ENCODE measurements around the gene CUL5.
"Not testable (repeated sequence)": the region's sequence is repeated elsewhere in the genome, so short reads cannot be mapped to it uniquely, and the experiment has no call there.

CUL5 gene

DNA sequence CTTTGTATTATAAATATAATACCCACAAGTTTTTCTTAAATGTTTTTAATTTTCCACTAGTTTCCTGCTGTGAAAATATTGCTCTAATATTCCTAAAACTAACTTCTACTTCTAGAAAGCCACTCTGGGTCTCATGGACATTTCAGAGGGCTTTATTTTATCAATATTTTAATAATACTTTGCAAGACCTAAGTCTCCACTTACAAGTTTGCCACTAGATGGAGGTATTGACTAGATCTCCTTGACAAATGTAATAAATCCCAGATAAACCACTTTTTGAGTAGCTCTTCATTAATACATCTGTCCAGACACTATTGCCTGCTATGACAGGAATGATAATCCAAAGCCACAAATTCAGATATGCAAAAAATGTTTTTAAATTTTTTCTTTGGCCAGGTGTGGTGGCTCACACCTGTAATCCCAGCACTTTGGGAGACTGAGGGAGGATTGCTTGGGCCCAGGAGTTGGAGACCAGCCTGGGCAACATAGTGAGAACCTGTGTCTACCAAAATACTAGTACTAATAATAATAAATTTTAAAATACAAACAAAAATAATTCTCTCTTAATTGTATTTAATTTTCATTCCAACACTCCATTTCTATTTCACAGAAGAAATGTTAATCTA is 109.2 kb downstream of the CUL5 start:
- peak; percentile 67 for DNase-seq

DNA sequence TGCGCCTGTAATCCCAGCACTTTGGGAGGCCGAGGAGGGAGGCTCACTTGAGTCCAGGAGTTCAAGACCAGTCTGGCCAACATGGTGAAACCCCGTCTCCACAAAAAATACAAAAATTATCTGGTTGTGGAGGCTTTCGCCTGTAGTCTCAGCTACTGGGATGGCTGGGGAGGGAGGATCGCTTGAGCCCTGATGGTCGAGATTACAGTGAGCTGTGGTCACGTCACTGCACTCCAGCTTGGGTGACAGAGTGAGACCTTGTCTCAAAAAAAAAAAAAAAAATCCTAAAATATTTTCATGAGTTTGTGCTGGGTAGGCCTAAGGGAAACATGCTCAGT is 112.2 kb downstream of the CUL5 start:
- DNase-seq: not testable (repeated sequence)

DNA sequence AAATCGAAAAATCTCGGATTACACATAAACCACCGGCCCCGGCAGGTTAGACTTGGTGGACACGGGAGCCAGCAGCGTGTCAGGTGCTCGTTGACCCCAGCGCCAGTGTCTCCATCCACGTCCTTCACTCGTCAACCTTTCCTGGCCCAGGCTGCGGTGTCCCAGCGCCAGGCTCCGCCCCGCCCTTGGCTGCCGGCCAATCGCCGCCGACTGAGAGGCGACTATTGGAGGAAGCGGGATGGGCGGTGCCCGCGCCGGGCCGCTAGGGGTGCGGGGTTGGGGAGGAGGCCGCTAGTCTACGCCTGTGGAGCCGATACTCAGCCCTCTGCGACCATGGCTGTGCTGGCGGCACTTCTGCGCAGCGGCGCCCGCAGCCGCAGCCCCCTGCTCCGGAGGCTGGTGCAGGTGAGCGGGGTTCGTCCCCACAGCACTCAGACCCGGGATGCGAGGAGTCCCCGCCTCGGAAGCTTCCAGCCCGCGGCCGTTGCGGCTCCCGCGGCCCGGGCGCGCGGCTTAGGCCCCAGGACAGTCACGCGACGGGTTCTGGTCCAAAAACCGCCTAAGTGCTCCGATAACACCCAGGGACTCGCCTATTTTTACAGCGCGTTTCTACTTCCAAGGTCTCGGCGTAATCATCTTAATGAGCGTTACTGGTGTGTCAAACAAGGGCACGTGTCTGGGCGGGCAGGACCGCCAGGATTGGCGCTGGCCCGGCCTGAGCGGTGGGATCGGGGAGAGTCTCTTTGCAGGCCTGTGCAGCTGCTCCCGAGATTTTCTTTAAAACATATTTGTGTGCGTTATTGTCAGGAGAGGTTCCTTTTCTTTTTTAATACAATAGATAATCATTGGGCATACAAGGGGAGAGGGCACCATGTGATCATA is 112.8 kb downstream of the CUL5 start, which contains the start of gene ACAT1:
ACAT1 (plus strand) TSS at position 294 of the 882 bp plus-strand sequence; CDS start at position 334, 40 bp downstream.
- DNase-seq: peak; percentile 97

DNA sequence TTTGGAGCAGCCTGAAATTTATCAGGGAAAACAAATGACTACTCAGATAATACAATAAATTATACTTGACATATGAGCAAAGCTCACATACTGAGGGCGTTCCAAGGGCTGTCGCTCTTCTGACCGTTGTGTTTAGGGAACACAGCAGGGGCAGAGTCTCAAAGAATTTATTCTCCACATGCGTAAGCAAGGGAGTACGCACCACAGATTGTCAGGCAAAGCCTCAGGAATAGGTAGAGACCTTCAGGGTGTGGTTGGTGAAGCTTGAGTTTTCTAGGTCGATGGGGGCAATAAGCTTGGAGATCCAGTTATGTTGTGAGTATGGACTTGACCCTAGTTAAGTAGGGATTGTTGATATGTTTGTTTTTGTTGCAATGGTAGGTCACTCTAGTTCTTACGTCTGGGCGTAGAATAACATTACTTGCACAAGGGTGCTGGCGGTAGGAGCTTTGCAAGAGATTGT is 113.5 kb downstream of the CUL5 start:
- DNase-seq: peak; percentile 81

DNA sequence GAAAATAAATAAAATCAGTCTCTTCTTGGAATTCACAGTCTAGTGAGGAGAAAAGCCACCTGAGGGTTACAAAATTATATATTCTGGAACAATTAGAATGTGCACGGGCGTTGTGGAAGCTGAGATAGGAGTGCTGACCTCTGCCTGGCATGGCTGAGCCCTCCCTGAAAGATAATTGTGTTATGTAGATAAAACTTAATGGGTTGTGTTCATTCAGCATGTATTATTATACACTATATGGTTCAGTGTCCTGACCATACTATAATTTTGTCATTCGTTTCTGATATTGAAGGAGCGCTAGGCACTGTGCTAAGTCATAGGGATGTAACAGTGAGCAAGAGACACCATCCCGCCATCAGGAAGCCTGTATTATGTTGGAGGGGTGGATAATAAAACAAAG is 116.4 kb downstream of the CUL5 start:
- no peak for DNase-seq

DNA sequence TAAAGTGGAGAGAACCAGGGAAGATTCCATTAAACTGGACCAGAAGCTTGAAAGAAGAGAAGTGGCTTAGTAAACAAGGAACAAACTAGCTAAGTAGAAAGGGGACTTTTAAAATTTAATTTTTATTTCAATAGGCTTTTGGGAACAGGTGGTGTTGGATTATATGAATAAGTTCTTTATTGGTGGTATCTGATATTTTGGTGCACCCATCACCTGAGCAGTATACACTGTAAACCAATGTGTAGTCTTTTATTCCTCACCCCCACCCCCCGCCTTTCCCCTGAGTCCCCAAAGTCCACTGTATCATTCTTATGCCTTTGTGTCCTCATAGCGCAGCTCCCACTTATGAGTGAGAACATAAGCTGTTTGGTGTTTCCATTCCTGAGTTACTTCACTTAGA is 120.1 kb downstream of the CUL5 start:
- no peak for DNase-seq

DNA sequence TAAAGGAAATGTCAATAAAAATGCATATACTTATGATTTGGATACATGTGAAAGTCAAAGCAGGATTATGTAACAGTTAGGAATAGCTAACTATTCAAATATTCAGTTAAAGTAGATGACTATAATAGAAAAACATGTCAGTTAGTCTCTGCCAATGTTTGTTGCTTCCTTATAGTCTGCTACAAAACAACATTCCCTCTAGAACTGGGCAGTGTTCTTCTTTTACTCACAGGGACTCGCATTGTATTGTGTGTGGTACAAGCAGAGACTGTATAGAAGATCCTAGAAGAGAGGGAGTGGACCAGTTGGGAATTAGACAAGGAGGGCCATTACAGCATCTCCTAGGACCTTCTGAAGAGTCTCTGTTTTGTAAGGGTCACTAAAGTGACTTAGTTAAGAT is 123.3 kb downstream of the CUL5 start:
- no peak for DNase-seq

DNA sequence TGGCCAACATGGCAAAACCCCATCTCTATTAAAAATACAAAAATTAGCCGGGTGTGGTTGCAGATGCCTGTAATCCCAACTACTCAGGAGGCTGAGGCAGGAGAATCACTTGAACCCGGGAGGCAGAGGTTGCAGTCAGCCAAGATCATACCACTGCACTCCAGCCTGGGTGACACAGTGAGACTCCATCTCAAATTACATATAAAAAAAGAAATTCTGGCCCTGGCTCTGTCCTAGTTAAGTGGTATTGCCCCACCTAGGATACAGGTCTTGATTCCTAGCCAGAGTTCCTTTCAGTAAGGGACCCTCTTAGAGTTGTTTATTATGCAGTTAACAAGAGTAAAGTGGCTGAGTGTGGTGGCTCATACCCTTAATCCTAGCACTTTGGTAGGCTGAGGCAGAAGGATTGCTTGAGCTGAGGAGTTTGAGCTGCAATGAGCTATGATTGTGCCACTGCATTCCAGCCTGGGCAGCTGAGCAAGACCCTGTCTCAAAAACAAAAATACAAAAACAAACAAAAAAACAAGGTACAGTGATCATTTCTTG is 124.4 kb downstream of the CUL5 start:
- DNase-seq: not testable (repeated sequence)

DNA sequence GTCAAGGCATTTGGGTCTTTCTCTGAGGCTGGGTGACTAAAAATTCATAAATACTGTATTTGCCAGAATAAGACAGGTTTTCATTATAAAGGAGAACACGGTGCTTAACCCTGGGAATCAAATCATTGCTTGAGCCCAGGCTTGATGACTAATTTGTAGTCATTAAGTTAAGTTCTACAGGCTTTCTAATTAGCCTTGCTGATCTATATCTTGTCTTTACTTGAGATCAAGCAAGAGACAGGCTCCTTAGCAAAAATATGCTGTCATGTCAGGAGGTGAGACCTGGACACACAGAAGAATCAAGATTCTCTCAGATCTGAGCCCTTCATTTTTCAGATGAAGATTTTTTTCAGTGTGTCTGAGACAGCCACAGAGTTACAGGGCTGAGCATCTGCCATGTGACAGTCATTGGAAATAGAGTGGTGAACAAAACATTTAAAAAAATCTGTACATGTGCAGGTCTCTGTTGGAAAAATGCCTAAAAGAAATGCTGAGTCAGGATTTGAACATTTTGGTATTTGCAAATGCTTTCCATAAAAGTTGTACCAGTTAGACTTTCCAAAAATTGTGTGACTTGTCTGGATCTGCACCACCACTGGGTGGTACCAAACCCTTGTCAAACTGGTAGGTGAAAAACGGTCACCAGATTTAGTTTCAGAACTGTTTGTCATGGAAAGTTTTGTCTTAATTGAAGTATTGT is 127.3 kb downstream of the CUL5 start:
- DNase-seq: no peak

DNA sequence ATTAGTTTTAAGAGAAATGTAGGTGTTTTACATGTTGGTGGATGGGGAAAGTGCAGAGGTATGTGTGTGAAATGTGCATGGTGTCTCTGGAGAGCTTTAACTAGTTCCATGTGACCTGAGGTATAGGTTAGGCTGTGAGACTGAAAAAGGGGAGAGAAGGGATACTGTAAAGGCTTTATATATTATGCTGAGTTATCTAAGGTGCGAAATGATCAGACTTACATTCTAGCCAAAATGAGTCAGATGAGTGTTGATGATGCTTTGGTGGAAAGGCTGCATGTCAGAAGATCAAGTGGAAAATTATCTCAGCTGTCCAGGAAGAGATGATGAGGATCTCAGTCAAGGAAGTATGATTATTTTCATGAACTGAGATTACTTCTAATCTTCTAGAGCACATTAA is 128.5 kb downstream of the CUL5 start:
- DNase-seq: no peak

DNA sequence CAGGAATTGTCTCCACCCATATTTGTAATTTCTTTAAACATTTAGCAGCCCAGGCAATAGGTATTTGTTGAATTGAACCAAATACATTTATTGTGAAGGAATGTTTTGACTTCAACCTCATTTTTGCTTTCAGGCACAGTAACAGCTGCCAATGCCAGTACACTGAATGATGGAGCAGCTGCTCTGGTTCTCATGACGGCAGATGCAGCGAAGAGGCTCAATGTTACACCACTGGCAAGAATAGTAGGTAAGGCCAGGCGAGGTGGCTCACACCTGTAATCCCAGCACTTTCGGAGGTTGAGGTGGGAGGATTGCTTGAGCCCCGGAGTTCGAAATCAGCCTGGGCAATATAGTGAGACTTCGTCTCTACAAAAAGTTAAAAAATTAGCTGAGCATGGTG is 133.6 kb downstream of the CUL5 start:
- no peak for DNase-seq

DNA sequence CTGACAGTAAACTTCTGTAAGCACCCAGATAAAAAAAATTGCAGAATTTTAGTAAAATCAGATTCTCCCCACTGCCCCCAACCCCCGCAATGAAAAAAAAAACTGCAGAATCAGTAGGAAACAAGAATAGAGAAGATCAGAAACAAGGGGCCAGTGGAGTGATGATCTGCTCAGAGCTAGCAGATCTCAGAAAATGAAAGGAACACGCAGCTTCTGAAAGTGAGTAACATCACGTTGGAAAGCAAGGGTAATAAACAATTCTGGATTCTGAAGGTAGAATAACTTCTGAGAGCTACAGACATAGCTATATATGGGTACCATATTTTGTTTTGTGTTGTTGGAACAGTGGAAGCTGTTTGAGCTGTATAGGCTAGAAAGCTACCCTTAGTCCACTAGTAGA is 135.9 kb downstream of the CUL5 start:
- no peak for DNase-seq

DNA sequence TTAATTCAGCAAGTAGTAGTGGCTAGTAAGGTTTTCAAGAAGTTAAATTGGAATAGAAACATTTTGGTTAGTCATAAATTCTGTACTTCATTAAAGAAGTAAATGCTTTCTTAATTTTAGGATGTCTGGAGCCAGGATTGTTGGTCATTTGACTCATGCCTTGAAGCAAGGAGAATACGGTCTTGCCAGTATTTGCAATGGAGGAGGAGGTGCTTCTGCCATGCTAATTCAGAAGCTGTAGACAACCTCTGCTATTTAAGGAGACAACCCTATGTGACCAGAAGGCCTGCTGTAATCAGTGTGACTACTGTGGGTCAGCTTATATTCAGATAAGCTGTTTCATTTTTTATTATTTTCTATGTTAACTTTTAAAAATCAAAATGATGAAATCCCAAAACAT is 138.5 kb downstream of the CUL5 start:
- no peak for DNase-seq

DNA sequence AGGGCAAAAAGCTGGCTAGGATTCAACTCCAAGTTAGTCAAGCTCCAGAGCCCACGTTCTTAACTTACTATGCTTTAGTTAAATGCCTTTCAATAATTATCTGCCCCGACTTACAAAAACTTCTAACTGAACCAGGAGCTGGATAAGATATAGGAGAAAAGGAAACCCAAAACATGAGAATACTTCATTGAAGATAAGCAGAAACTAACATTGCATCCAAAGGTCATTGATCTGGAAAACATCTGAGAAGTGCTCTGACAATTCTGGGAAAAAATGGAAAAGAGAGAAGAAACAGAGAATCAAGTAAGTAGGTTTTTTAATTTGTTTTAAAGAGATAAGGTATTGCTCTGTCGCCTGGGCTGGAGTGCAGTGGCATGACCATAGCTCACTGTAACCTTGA is 139.9 kb downstream of the CUL5 start:
- DNase-seq: no peak

DNA sequence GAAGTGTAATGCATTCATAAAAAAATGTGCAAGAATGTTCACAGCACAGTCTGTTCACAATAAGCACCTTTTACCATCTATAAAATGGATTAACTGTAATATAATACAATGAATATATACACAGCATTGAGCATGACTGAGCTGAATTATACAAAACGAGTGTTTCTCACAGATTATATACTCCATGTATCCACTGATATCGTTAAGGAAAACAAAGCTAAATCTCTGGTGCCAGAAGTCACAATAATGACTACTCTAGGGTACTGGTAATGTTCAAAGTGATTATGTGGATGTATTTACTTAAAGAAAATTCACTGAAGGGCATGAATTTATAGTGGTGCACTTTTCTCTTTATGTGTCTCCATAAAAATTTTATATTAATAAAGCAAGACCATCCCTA is 145.9 kb downstream of the CUL5 start:
- DNase-seq: no peak
